ENCODE results near the gene SLC38A6. TPM values are rescaled to one million over a fixed set of nuclear protein-coding genes. Genes with fewer than 3 reads are reported as not detected.

The SLC38A6 gene
- total and polyA plus RNA-seq, 2 of the 8 experiments (the other 6 are each of a cell fraction or from before 2014, with no cell fraction given) = 8.1 to 9.8 TPM

- Histone ChIP-seq H4K20me1 (replicated peaks in 1 of 2; ENCODE audit: control insufficient read depth in 1 of 2, insufficient read depth in 2 of 2, low read length in 2 of 2) (no peaks in the 10 kb centered on the region), H2BK5ac (ENCODE audit: low read depth, low read length) (no peak overlapping the region), H3K14ac (ENCODE audit: insufficient read length) (no peak overlapping the region), H3K36me3 (ENCODE audit: control insufficient read depth in 2 of 4, insufficient read depth in 4 of 4, low read length in 3 of 4) (no peaks in the 10 kb centered on the region), H3K23ac (ENCODE audit: insufficient read length) (no peak overlapping the region), H3K27ac (ENCODE audit: low read depth, low read length) (no peak overlapping the region), H3K79me1 (ENCODE audit: low read depth, low read length) (no peaks in the 10 kb centered on the region), H3K23me2 (ENCODE audit: low read depth, low read length) (no peaks in the 10 kb centered on the region; the same call in 1 of the 2 replicates), H3K4me1 (replicated peaks in 1 of 4; ENCODE audit: control insufficient read depth in 3 of 4, insufficient read depth in 4 of 4, low read length in 3 of 4) (peaks cover 4 to 9% (median 5%) of the 10 kb centered on the region in 4 experiments; a peak in 4 of 7 replicates), H2BK20ac (ENCODE audit: low read length) (no peak overlapping the region), H3K27me3 (replicated peaks in 1 of 4; ENCODE audit: control insufficient read depth in 3 of 4, extremely low read depth in 1 of 4, insufficient read depth in 3 of 4, low read length in 3 of 4) (no peaks in the 10 kb centered on the region), H3K4ac (replicated peaks; ENCODE audit: insufficient read length, low read depth, low read length) (no peak overlapping the region), H2BK12ac (ENCODE audit: low read depth, low read length) (no peak overlapping the region), H3K4me2 (ENCODE audit: insufficient read depth in 1 of 2, low read depth in 2 of 2, low read length in 2 of 2) (no peak overlapping the region), H2BK15ac (ENCODE audit: low read length) (no peak overlapping the region), H2BK120ac (replicated peaks; ENCODE audit: low read depth, low read length) (no peak overlapping the region), H3K9me3 (ENCODE audit: insufficient read depth in 2 of 2, low read depth in 1 of 2, low read length in 1 of 2) (no peaks in the 10 kb centered on the region), H4K91ac (replicated peaks; ENCODE audit: insufficient read length, low read length) (no peak overlapping the region), H3K56ac (replicated peaks; ENCODE audit: insufficient read length, low read depth, low read length) (no peak overlapping the region), H3K9ac (replicated peaks in 1 of 4; ENCODE audit: extremely low read depth in 1 of 4, low read depth in 3 of 4, low read length in 3 of 4) (no peak overlapping the region), H2AK5ac (ENCODE audit: low read depth, low read length) (no peak overlapping the region), H3K79me2 (ENCODE audit: control insufficient read depth in 1 of 2, insufficient read depth in 2 of 2, low read length in 2 of 2) (no peaks in the 10 kb centered on the region), H3K18ac (ENCODE audit: extremely low read depth, low read length) (no peak overlapping the region), H3K4me3 (ENCODE audit: extremely low read depth in 1 of 4, insufficient read depth in 2 of 4, low read depth in 3 of 4, low read length in 4 of 4) (no peak overlapping the region), H4K5ac (ENCODE audit: insufficient read length, low read depth, low read length) (no peak overlapping the region), H4K8ac (ENCODE audit: extremely low read depth, insufficient read depth, low read length) (no peak overlapping the region), H2AFZ (ENCODE audit: low read length) (no peak overlapping the region)
- CTCF ChIA-PET (ENCODE audit: partially characterized antibody) = no interaction called here
- no peak for DNase-seq (ENCODE audit: low read depth in 1 of 2, low spot score in 2 of 2)
- TF ChIP-seq RBBP5 (IDR thresholded peaks at IDR 0.05; ENCODE audit: borderline replicate concordance, low read depth, low read length) = no peak
- no peak for TF ChIP-seq BRCA1 (IDR thresholded peaks at IDR 0.05; ENCODE audit: low read depth, low read length)
- TF ChIP-seq, protein P1, sequence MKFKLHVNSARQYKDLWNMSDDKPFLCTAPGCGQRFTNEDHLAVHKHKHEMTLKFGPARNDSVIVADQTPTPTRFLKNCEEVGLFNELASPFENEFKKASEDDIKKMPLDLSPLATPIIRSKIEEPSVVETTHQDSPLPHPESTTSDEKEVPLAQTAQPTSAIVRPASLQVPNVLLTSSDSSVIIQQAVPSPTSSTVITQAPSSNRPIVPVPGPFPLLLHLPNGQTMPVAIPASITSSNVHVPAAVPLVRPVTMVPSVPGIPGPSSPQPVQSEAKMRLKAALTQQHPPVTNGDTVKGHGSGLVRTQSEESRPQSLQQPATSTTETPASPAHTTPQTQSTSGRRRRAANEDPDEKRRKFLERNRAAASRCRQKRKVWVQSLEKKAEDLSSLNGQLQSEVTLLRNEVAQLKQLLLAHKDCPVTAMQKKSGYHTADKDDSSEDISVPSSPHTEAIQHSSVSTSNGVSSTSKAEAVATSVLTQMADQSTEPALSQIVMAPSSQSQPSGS (IDR thresholded peaks at IDR 0.05; ENCODE audit: low read length) = no peak
- no peak for TF ChIP-seq RXRA (IDR thresholded peaks at IDR 0.05; ENCODE audit: insufficient read depth, low read depth, low read length)
- no peak for TF ChIP-seq SIN3A (conservative IDR thresholded peaks at IDR 0.05 in 1 of 2, IDR thresholded peaks at IDR 0.05 in 1 of 2; ENCODE audit: low read depth in 1 of 2, low read length in 2 of 2)
- TF ChIP-seq TBP (IDR thresholded peaks at IDR 0.05; ENCODE audit: low read depth, low read length) = no peak
- no peak for TF ChIP-seq SP4 (IDR thresholded peaks at IDR 0.05; ENCODE audit: low read length)
- TF ChIP-seq POLR2AphosphoS5 (IDR thresholded peaks at IDR 0.05; ENCODE audit: low read depth, low read length) = no peak
- no peak for TF ChIP-seq SIX5 (IDR thresholded peaks at IDR 0.05; ENCODE audit: low read depth, low read length)
- no peak for FAIRE-seq
- POLR2A ChIA-PET (ENCODE audit: partially characterized antibody) = no interaction called here
- 81% methylated on average over 1 of the region's 1 CpG; no CpG with 5 or more reads in 1 of the 2 experiments for WGBS, 2 experiments (ENCODE audit: extremely low coverage in 1 of 2, insufficient coverage in 1 of 2, insufficient read length in 1 of 2, insufficient replicate concordance in 2 of 2, low coverage in 1 of 2, low lambda C conversion rate in 2 of 2, missing lambda C conversion rate in 1 of 2)
Measured at GRCh38 chr14:61088081-61088480, 107.0 kb downstream of the SLC38A6 start.
